Esophagus muscularis mucosa (tissue), 4 donors: ENCODE data around the gene MACROD2. TPM values are rescaled to one million over a fixed set of nuclear protein-coding genes. Genes with fewer than 3 reads are reported as not detected.

Source experiments
- DNase-seq: peaks from one replicate; pipeline ENCODE4 v3.0.0-alpha.2; 2017; ENCODE audit errors: extremely low spot score
- H3K27ac ChIP-seq, 4 donors: fragments of 200-600 bp; sonication (generic); replicated peaks in 1 of 4; 1 replicate in 3 of 4; 2 replicates in 1 of 4; pipeline ENCODE4 v1.5.1; 2016 to 2019; ENCODE audit warnings: mild to moderate bottlenecking in 1 of 4
- H3K27me3 ChIP-seq, 4 donors: fragments of 200-600 bp; sonication (generic); one replicate each; pipeline versions ENCODE4 v1.5.1 to v1.6.0; 2016 to 2019
- H3K36me3 ChIP-seq, 4 donors: fragments of 200-600 bp; sonication (generic); one replicate each; pipeline ENCODE4 v1.5.1; 2016 to 2019
- H3K4me1 ChIP-seq, 4 donors: fragments of 200-600 bp; sonication (generic); one replicate each; pipeline ENCODE4 v1.5.1; 2016 to 2019
- H3K4me3 ChIP-seq, 4 donors: fragments of 200-600 bp; sonication (generic); 1 replicate in 2 of 4; 2 replicates in 2 of 4; pipeline ENCODE4 v1.5.1; 2016 to 2019; ENCODE audit warnings: mild to moderate bottlenecking in 4 of 4, moderate library complexity in 1 of 4
- H3K9me3 ChIP-seq, 4 donors: fragments of 200-600 bp; sonication (generic); 1 replicate in 3 of 4; 2 replicates in 1 of 4; pipeline ENCODE4 v1.5.1; 2016 to 2019
- CTCF ChIP-seq, 3 experiments: fragments of 200-600 bp in 2 of 3; fragments of 450-650 bp in 1 of 3; sonication (generic) in 2 of 3; IDR thresholded peaks; one replicate each; pipeline ENCODE4 v1.5.1; 2017 to 2019; ENCODE audit warnings: antibody characterized with exemption in 3 of 3, mild to moderate bottlenecking in 2 of 3, moderate library complexity in 1 of 3
- EP300 ChIP-seq: sonication (generic); formaldehyde crosslinking; IDR thresholded peaks from one replicate; pipeline ENCODE4 v1.6.1; 2017; ENCODE audit warnings: antibody characterized with exemption
- POLR2A ChIP-seq: fragments of 450-650 bp; IDR thresholded peaks from one replicate; pipeline ENCODE4 v1.6.1; 2017; ENCODE audit warnings: antibody characterized with exemption, moderate library complexity, mild to moderate bottlenecking, low read depth
- POLR2AphosphoS5 ChIP-seq, 2 donors: sonication (generic); formaldehyde crosslinking; IDR thresholded peaks; one replicate each; pipeline ENCODE4 v1.6.1; 2017; ENCODE audit warnings: antibody characterized with exemption in 2 of 2
- WGBS: methylation state at CpG from one replicate; pipeline ENCODE4 v1.1.5; 2018; 5-methylcytosine and 5-hydroxymethylcytosine counted together
- intact Hi-C: fragments of 100-400 bp; cut with DNase I; formaldehyde crosslinking; loops from one replicate; pipeline ENCODE4 v1.15.1; 2023
- total RNA-seq, 4 donors: library from RNA; depleted of rRNA; stranded (reverse); fragments of >200 nt; gene quantifications; one replicate each; pipeline versions ENCODE4 v1.1.0 to v1.2.1, GENCODE V29; 2016

The MACROD2 gene
- total RNA-seq, 4 donors from 2014 or later: 1.4 to 3.6 (median 2.6) TPM

DNA sequence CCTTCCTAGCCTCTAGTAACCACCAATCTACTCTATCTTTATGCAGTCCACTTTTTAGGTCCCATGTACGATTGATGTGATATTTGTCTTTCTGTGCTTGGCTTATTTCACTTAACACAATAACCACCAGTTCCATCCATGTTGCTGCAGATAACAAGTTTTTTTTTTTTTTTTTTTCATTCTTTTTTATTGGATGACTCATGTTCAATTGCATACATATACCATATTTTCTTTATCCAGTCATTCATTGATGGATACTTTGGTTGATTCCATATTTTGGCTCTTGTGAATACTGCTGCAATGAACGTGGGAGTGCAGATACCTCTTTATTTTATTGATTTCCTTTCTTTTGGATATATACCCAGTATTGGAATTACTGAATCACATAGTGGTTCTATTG, 942.5 kb downstream of the MACROD2 start:
- 89% methylated on average over 2 of the region's 2 CpGs for WGBS
- no peak for DNase-seq
- H3K36me3 ChIP-seq: no peaks in the 10 kb centered on the region
- no peak overlapping the region for H3K27ac ChIP-seq
- no peaks in the 10 kb centered on the region for H3K27me3 ChIP-seq
- peaks cover 0 to 16% (median 6%) of the 10 kb centered on the region in 4 donors for H3K9me3 ChIP-seq
- intact Hi-C loops: no loop called here
- TF ChIP-seq POLR2A (no peak), EP300 (no peak), CTCF (IDR thresholded peaks at IDR 0.05) (no peak), POLR2AphosphoS5 (IDR thresholded peaks at IDR 0.05) (no peak)
- H3K4me3 ChIP-seq: no peak overlapping the region
- H3K4me1 ChIP-seq: no peaks in the 10 kb centered on the region

DNA sequence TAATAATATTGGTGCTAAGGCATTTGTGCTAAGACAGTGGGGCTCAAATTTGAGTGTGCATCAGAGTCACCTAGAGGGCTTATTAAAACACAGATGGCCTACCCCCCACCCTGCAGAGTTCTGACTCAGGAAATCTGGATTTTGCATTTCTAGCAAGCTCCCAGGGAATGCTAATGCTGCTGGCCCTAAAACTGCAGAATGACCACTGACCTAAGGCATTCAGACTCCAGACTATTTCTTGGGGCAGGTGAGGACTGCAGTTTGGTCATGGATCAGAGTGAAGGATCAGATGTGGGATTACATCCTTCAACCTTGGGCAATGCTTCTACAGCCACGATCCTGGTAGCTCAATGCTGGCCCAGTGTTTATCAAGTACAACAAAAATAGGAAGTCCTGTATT, 952.2 kb downstream of the MACROD2 start:
- 67% methylated on average over 1 of the region's 1 CpG for WGBS

DNA sequence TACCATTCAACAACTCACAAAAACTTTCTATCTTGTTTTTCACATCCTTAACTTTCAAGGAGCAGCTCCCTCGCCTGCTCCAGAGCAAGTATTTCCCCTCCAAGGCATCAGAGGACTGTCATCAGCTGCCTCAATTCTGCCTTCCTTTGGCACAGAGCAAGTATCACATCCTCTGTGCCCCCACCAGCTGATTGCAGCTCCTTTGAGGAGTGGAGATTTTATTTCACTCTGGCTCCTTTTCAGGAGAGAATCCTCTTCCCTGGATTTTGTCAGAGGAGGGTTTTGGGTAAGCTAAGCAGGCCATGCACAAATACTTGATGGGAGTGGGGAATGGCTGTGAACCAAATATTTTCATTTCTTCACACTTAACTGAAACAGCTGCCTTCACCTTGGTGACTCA, 952.6 kb downstream of the MACROD2 start:
- no peaks in the 10 kb centered on the region for H3K27me3 ChIP-seq
- peaks cover 0 to 5% (median 0%) of the 10 kb centered on the region in 4 donors for H3K4me1 ChIP-seq
- H3K9me3 ChIP-seq: no peaks in the 10 kb centered on the region
- H3K27ac ChIP-seq: no peak overlapping the region
- H3K36me3 ChIP-seq: no peaks in the 10 kb centered on the region
- H3K4me3 ChIP-seq: no peak overlapping the region
- DNase-seq: no peak
- WGBS: 78% methylated on average over 1 of the region's 1 CpG
- intact Hi-C loops: no loop called here
- TF ChIP-seq EP300 (no peak), POLR2A (no peak), POLR2AphosphoS5 (IDR thresholded peaks at IDR 0.05) (no peak), CTCF (IDR thresholded peaks at IDR 0.05) (no peak)

More for the DNA sequence above, 952.2 kb downstream of the MACROD2 start:
- peaks cover 0 to 5% (median 0%) of the 10 kb centered on the region in 4 donors for H3K4me1 ChIP-seq
- H3K9me3 ChIP-seq: no peaks in the 10 kb centered on the region
- DNase-seq: no peak
- no peak for TF ChIP-seq EP300
- no peak for TF ChIP-seq POLR2AphosphoS5 (IDR thresholded peaks at IDR 0.05)
- no peak for TF ChIP-seq POLR2A
- TF ChIP-seq CTCF (IDR thresholded peaks at IDR 0.05): no peak
- no peak overlapping the region for H3K4me3 ChIP-seq
- no peaks in the 10 kb centered on the region for H3K27me3 ChIP-seq
- H3K36me3 ChIP-seq: no peaks in the 10 kb centered on the region
- H3K27ac ChIP-seq: no peak overlapping the region
- intact Hi-C loops: no loop called here

DNA sequence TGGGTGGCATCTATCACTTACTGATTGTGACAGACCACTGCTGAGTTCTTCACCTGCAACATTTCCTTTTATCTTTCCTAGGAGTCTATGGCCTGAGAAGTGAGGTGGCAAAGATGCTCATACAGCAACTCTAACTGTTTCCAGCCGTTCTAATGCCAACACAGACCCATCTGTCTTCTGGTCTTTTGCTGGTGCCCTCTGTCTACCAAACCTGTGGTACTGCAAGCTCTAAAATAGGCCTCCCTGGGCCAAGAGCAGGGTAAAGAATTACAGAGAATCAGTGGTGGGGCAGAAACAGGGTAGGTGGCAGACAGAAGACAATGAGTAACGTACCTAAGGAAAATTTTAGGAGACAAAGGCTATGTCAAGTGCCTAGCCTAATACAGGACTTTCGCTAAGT, 953.1 kb downstream of the MACROD2 start:
- no peak for TF ChIP-seq CTCF (IDR thresholded peaks at IDR 0.05)
- TF ChIP-seq POLR2A: no peak
- no peak for TF ChIP-seq EP300
- no peak for TF ChIP-seq POLR2AphosphoS5 (IDR thresholded peaks at IDR 0.05)
- H3K27ac ChIP-seq: no peak overlapping the region

GRCh38 chr20:14950633-14951032, 955.3 kb downstream of the MACROD2 start:
- H3K36me3 ChIP-seq: no peaks in the 10 kb centered on the region
- no peaks in the 10 kb centered on the region for H3K9me3 ChIP-seq
- intact Hi-C loops: no loop called here
- no peak for TF ChIP-seq CTCF (IDR thresholded peaks at IDR 0.05)
- TF ChIP-seq EP300: no peak
- no peak for TF ChIP-seq POLR2AphosphoS5 (IDR thresholded peaks at IDR 0.05)
- no peak for TF ChIP-seq POLR2A
- peaks cover 0 to 5% (median 0%) of the 10 kb centered on the region in 4 donors for H3K4me1 ChIP-seq
- no peak overlapping the region for H3K4me3 ChIP-seq
- no peak for DNase-seq
- H3K27me3 ChIP-seq: no peaks in the 10 kb centered on the region
- no peak overlapping the region for H3K27ac ChIP-seq
- 73% methylated on average over 1 of the region's 1 CpG for WGBS

More for the DNA sequence above, 953.1 kb downstream of the MACROD2 start:
- Histone ChIP-seq H3K36me3 (no peaks in the 10 kb centered on the region), H3K4me3 (no peak overlapping the region), H3K9me3 (no peaks in the 10 kb centered on the region), H3K27me3 (no peaks in the 10 kb centered on the region), H3K4me1 (peaks cover 0 to 5% (median 0%) of the 10 kb centered on the region in 4 donors)
- intact Hi-C loops: no loop called here
- no peak for DNase-seq
- 83% methylated on average over 3 of the region's 3 CpGs for WGBS
